Measurements from ENCODE around the gene FLII. TPM values are rescaled to one million over a fixed set of nuclear protein-coding genes. Genes with fewer than 3 reads are reported as not detected.

Gene FLII
- total and polyA plus RNA-seq, 2 of the 13 experiments (the other 11 are each of a cell fraction or from before 2014, with no cell fraction given) = 130 to 303 TPM

DNA sequence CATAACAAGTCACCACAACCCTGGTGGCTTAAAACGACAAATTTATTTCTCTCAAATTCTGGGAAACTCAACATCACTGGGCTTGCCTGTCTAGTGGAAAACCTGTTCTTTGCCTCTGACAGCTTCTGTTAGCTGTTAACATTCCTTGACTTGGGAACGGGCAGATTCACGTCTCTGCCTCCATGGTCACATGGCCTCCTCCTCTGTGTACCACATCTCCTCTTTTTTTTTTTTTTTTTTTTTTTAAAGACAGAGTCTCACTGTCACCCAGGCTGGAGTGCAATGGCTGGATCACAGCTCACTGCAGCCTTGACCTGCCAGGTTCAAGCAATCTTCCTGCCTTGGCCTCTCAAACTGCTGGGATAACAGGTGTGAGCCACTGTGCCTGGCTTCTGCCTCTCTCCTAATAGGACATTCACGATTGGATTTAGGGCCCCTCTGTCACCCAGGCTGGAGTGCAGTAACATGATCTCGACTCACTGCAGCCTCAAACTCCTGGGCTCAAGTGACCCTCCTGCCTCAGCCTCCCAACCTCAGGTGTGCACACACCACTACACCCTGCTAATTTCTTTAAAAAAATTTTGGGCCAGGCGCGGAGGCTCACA is 44.8 kb downstream of the FLII start:
- H3K79me2 ChIP-seq (ENCODE audit: insufficient read depth, low read length) = no peaks in the 10 kb centered on the region
- in situ Hi-C loops (cut with HindIII; ENCODE audit: extremely low pct_ligation_motif_present, low pct_unique_long_range_greater_than_20kb) = no loop called here
- TF ChIP-seq ZFP36L1 (CRISPR knock-in tag; IDR thresholded peaks at IDR 0.05) = no peak
- TF ChIP-seq ZNF562 (CRISPR knock-in tag; IDR thresholded peaks at IDR 0.05; ENCODE audit: borderline replicate concordance) = no peak
- TF ChIP-seq ZNF501 (CRISPR knock-in tag; IDR thresholded peaks at IDR 0.05) = no peak
- TF ChIP-seq, protein P1, sequence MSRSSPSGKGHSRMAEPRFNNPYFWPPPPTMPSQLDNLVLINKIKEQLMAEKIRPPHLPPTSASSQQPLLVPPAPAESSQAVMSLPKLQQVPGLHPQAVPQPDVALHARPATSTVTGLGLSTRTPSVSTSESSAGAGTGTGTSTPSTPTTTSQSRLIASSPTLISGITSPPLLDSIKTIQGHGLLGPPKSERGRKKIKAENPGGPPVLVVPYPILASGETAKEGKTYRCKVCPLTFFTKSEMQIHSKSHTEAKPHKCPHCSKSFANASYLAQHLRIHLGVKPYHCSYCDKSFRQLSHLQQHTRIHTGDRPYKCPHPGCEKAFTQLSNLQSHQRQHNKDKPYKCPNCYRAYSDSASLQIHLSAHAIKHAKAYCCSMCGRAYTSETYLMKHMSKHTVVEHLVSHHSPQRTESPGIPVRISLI (CRISPR knock-in tag; IDR thresholded peaks at IDR 0.05; ENCODE audit: borderline replicate concordance) = peak; percentile 54
- TF ChIP-seq ZBTB42 (CRISPR knock-in tag; IDR thresholded peaks at IDR 0.05) = no peak
- TF ChIP-seq, protein P2, sequence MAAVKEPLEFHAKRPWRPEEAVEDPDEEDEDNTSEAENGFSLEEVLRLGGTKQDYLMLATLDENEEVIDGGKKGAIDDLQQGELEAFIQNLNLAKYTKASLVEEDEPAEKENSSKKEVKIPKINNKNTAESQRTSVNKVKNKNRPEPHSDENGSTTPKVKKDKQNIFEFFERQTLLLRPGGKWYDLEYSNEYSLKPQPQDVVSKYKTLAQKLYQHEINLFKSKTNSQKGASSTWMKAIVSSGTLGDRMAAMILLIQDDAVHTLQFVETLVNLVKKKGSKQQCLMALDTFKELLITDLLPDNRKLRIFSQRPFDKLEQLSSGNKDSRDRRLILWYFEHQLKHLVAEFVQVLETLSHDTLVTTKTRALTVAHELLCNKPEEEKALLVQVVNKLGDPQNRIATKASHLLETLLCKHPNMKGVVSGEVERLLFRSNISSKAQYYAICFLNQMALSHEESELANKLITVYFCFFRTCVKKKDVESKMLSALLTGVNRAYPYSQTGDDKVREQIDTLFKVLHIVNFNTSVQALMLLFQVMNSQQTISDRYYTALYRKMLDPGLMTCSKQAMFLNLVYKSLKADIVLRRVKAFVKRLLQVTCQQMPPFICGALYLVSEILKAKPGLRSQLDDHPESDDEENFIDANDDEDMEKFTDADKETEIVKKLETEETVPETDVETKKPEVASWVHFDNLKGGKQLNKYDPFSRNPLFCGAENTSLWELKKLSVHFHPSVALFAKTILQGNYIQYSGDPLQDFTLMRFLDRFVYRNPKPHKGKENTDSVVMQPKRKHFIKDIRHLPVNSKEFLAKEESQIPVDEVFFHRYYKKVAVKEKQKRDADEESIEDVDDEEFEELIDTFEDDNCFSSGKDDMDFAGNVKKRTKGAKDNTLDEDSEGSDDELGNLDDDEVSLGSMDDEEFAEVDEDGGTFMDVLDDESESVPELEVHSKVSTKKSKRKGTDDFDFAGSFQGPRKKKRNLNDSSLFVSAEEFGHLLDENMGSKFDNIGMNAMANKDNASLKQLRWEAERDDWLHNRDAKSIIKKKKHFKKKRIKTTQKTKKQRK (IDR thresholded peaks at IDR 0.05; ENCODE audit: low read length) = no peak
- no peak for TF ChIP-seq ZNF776 (CRISPR knock-in tag; IDR thresholded peaks at IDR 0.05)
- TF ChIP-seq, protein P3, sequence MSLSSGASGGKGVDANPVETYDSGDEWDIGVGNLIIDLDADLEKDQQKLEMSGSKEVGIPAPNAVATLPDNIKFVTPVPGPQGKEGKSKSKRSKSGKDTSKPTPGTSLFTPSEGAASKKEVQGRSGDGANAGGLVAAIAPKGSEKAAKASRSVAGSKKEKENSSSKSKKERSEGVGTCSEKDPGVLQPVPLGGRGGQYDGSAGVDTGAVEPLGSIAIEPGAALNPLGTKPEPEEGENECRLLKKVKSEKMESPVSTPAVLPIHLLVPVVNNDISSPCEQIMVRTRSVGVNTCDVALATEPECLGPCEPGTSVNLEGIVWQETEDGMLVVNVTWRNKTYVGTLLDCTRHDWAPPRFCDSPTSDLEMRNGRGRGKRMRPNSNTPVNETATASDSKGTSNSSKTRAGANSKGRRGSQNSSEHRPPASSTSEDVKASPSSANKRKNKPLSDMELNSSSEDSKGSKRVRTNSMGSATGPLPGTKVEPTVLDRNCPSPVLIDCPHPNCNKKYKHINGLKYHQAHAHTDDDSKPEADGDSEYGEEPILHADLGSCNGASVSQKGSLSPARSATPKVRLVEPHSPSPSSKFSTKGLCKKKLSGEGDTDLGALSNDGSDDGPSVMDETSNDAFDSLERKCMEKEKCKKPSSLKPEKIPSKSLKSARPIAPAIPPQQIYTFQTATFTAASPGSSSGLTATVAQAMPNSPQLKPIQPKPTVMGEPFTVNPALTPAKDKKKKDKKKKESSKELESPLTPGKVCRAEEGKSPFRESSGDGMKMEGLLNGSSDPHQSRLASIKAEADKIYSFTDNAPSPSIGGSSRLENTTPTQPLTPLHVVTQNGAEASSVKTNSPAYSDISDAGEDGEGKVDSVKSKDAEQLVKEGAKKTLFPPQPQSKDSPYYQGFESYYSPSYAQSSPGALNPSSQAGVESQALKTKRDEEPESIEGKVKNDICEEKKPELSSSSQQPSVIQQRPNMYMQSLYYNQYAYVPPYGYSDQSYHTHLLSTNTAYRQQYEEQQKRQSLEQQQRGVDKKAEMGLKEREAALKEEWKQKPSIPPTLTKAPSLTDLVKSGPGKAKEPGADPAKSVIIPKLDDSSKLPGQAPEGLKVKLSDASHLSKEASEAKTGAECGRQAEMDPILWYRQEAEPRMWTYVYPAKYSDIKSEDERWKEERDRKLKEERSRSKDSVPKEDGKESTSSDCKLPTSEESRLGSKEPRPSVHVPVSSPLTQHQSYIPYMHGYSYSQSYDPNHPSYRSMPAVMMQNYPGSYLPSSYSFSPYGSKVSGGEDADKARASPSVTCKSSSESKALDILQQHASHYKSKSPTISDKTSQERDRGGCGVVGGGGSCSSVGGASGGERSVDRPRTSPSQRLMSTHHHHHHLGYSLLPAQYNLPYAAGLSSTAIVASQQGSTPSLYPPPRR (CRISPR knock-in tag; IDR thresholded peaks at IDR 0.05; ENCODE audit: borderline replicate concordance) = no peak
- TF ChIP-seq MIER2 (CRISPR knock-in tag; IDR thresholded peaks at IDR 0.05) = no peak

More for the DNA sequence above, 44.8 kb downstream of the FLII start:
- 37% methylated on average over 7 of the region's 7 CpGs for WGBS (ENCODE audit: low lambda C conversion rate)
- Histone ChIP-seq H3K36me3 (replicated peaks in 1 of 2; ENCODE audit: control insufficient read depth in 1 of 2, insufficient read depth in 2 of 2, low read length in 2 of 2) (peaks cover 9 to 14% of the 10 kb centered on the region in 2 experiments; a peak in 4 of 5 replicates), H3K9ac (ENCODE audit: insufficient read depth, low read depth, low read length) (no peak overlapping the region), H2AFZ (ENCODE audit: low read length) (no peak overlapping the region), H3K27me3 (ENCODE audit: control insufficient read depth in 1 of 2, insufficient read depth in 2 of 2, low read length in 2 of 2) (no peaks in the 10 kb centered on the region), H3K27ac (ENCODE audit: extremely low read length, insufficient read depth, low read length) (no peak overlapping the region), H4K20me1 (ENCODE audit: insufficient read depth, low read length) (no peaks in the 10 kb centered on the region), H3K9me3 (ENCODE audit: low read length) (no peaks in the 10 kb centered on the region), H3K4me2 (ENCODE audit: low read depth, low read length) (peak overlapping the region; percentile 12; the same call in 1 of the 2 replicates), H3K4me1 (ENCODE audit: insufficient read depth, low read length) (0 out of 2 replicates have a peak, but pooled peaks cover 8% of the 10 kb centered on the region), H3K4me3 (replicated peaks in 1 of 3; ENCODE audit: insufficient read depth in 1 of 3, low read depth in 2 of 3, low read length in 3 of 3) (no peak overlapping the region)
- no peak for DNase-seq (ENCODE audit: low spot score)
- intact Hi-C loops (cut with micrococcal nuclease; ENCODE audit: unreplicated experiment) = no loop called here
- ATAC-seq = no peak
- CTCF ChIA-PET (ENCODE audit: low intra/inter-chr PET ratio, low total read pairs) = no interaction called here
- POLR2A ChIA-PET = interaction anchor here (0.6 kb wide), 2 partner anchors 11 kb away, joined by 3 read pairs; no protein-coding TSS in a partner anchor
- no TSS peak for BruUV-seq (replicated peaks)
- FAIRE-seq = no peak

Data from HepG2 (cell line).